M059J (cell line): ENCODE results near the gene ANTXR1. TPM values are rescaled to one million over a fixed set of nuclear protein-coding genes. Genes with fewer than 3 reads are reported as not detected.

Experiments
- DNase-seq: peaks from one replicate; pipeline ENCODE4 v3.0.0-alpha.2; 2012; ENCODE audit warnings: low read depth
- total RNA-seq: library from RNA; depleted of rRNA; stranded (reverse); fragments of >200 nt; shearing (Covaris generic); gene quantifications from 2 replicates; pipeline ENCODE4 v1.2.3, GENCODE V29; 2014

Gene ANTXR1
- total RNA-seq, 1 experiment from 2014 or later: 38.6 TPM

GRCh38 chr2:69003731-69004130, 9.2 kb upstream of the ANTXR1 start:
- DNase-seq: no peak

DNA sequence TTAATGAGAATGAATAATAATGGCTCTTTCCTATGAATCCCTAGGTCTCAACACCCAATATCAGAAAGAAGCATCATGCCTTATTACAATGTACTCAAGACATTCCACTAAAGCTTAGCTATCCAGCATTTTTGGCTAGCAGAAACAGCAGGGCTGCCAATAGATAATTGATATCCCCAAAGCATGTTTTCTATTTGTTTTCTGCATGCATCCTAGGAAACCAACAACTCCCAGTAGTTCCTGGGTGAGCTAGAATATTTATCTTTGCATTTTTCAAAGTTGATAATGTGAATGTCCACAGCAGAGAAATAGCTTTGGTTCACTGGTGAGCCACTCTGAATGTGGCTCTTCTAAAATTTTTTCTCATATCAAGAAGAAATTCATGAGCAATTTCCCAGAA, 5.8 kb upstream of the ANTXR1 start:
- DNase-seq: no peak

DNA sequence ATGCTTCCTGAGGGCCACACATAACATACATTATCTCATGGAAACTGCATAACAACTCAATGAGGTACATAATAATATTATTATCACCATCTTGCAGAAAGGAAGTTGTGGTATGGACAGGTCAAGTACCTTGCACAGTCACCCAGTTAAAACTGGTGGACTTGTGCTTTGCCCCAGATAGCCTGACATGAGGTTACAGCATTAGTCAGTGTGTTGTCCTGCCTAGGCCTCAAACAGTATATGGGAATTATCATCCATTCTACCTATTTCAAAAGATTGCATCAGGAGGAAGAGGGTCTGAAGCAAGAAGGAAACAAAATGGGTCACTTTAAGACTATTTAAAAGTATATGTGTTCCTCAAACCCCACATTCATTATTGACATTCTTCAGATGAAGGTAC, 5.4 kb upstream of the ANTXR1 start:
- no peak for DNase-seq

- DNase-seq: peak; percentile 55
These were observed 2.4 kb upstream of the ANTXR1 start for GRCh38 chr2:69010437-69011194.

- DNase-seq: no peak
These were observed 1.3 kb upstream of the ANTXR1 start for GRCh38 chr2:69011611-69012157.

DNA sequence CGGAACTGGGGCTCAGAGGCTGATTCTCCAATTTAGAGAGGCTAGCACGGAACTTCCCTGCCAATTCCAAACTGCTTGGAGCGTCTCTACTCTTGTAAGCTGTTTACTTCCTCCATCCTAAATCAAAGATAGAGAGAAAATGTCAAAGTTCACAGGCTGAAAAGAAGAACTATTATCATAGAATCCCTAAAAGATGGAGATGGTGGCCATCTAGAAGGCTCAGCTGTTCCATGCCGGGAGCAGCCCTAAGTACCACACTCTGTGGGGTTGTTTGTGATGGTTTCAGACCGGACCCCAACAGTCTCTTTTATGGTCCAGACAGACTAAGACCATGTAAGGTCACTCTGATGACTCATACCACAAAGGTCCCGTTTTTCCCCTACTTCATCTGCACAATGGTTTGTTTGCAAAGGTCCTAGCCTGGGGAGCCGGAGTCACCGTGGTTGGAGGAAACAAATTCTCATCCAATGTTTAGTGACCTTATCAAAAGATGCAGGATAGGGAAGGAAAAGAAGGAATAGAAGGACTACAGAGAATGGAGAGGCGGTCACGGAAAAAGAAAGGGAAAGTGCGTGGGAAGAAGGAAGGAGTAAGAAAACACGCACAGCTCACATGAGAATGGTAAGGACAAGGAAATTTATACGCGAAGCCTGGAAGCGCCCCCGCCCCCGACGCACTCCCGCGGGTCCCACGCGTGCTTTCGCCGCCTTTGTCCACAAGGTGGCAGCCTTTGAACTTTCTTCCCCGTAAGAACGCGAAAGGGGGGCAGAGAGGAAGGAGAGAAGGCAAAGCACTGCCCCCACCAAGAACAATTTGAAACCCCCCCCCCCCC, 453 bp upstream of the ANTXR1 start:
- DNase-seq: peak; percentile 58

DNA sequence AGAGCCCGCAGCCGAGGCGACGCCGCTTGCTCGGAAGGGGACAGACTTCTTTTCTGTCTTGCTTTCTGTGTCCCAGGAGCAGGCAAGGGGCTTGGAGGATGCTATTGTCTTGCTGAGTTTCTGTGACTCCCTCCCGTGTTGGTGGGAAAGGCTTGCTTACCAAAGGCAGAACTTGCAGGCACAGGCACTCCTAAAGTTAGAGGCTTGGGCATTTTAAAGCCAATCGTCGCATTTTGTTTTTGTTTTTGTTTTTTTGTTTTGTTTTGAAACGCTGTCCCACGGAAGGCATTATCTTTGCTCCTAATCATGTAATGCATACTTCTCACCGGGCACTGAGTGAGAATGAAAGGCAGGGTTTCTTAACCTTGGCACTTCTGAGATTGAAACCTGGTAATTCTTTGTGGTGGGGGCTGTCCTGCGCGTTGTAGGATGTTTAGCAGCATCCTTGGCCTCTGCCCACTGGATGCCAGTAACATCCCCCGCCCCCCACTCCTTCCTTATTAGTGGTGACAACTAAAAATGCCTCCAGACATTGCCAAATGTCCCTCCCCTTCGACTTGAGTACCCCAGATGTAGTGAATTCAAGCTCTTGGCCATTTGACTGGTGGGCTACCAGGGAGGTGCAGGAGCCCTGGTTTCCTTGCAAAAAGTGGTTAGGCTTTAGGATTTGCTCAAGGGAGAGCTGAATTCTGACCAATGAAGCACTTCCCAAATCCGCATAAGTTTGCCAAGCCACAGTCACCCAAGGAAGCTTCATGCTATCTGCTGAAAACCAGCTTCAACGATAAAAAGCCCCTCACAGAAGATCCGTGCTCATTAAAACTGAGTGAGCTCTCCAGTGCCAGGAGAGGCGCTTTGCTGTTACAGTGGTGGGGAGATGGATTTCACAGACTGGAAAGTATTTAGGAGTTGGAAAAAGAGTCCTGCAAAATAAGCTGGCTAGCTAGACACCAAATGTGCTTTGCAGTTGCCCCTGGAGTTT, 1.2 kb downstream of the ANTXR1 start:
- DNase-seq: peak; percentile 41

DNA sequence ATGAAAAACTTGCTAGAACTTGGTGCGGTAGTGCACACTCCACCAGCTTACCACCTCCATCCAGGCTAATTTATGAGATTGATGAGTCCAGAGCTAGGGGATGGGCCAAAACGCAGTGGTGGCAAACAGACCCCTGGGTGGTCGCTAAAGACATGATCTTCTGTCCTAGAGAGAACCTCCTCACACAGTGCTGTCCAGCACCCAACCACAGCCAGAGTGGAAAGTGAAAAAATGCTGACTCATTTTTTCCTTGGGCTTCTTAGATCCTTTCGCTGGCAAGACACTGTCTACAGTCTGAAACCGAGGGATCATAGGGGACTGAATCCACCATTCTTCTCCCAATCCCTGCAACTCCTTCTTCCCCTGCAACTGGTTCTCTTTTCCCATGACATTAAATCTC, 4.1 kb downstream of the ANTXR1 start:
- DNase-seq: peak; percentile 58

- DNase-seq: no peak
These were observed 4.9 kb downstream of the ANTXR1 start for GRCh38 chr2:69017835-69018234.

GRCh38 chr2:69018678-69019095, 5.7 kb downstream of the ANTXR1 start:
- DNase-seq: no peak

GRCh38 chr2:69020496-69021426, 7.8 kb downstream of the ANTXR1 start:
- peak; percentile 46 for DNase-seq

- no peak for DNase-seq
These were observed 8.7 kb downstream of the ANTXR1 start for GRCh38 chr2:69021727-69022126.

GRCh38 chr2:69022548-69022947, 9.6 kb downstream of the ANTXR1 start:
- DNase-seq: peak; percentile 43

DNA sequence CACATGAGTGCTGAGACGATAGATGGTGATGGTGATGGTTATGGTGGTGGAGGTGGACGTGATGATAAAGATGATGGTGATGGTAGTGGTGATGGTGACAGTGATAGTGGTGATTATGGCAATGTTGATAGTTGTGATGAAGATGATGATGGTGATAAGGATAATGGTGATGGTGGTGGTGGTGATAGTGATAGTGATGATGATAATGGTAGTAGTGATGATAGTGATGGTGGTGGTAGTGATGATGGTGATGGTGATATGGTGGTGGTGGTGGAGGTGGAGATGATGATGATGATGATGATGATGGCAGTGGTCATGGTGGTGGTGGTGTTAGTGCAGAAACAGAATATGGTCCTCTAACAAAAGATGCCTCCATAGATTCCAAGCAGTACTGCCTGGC, 10.3 kb downstream of the ANTXR1 start:
- no peak for DNase-seq

DNA sequence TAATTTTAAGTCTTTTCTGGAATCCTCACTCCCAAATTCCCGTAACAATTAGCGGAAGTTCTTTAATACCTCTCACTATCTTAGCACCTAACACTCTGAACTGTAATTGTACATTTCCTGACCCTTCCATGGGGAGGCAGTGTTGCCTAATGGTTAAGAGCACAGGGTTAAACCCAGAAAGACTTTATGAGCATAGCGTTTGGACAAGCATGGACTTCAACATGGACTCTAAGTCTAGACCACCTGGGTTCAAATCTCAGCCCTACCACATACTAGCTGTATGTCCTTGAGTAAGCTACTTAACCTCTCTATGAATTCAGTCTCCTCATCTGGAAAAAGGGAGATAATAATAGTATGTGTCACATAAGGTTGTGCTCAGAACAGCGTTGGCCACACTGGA, 13.0 kb downstream of the ANTXR1 start:
- DNase-seq: peak; percentile 43

- DNase-seq: no peak
These were observed 13.9 kb downstream of the ANTXR1 start for GRCh38 chr2:69026691-69027459.

- DNase-seq: no peak
These were observed 17.9 kb downstream of the ANTXR1 start for GRCh38 chr2:69030800-69031428.

DNA sequence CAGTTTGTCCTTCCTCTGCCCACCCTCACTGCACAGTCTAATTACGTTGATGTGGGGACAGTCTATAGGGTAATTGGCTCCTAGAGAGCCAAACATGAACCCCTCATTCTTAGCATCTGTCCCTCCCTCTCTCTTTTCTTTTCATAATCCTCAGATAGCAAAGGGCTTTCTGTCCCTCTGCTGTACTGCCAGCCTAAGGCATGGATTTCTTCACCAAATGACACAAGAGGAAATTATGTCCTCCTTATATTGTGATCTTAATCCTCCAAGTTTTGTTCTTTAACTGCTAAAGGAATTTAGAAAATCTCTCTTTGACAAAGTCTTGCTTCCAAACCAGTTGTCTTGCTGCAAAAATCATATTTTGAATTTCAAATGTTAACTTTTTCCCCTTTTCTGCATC, 18.5 kb downstream of the ANTXR1 start:
- DNase-seq: no peak

DNA sequence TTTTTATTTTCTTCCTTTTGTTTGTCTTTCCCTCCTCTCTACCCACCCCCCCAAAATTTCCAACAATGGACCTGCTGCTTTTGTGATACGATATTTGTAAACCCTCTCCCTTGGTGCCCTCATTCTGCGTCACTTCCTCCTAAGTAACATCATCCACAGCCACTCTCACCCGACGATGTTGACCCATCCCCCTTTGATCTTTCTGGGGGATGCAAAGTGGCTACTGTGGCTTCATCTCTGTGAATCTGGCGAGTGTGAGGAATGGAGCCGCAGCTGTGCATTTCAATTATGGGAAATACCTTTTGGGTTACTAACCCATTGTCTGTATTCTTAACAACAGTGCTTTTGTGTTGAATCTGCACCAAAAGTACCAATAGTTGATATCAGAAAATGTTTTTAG, 19.4 kb downstream of the ANTXR1 start:
- peak; percentile 39 for DNase-seq
